HG03442 (cell line): ENCODE data around the gene DNAJC1.
"Not testable (repeated sequence)": the region's sequence is repeated elsewhere in the genome, so short reads cannot be mapped to it uniquely, and the experiment has no call there.

ENCODE experiments used
- ATAC-seq: cut with Tn5 transposase; IDR thresholded peaks from one replicate; pipeline ENCODE4 v1.9.1; 2021; ENCODE audit warnings: mild to moderate bottlenecking, moderate library complexity; ENCODE audit not compliant: unreplicated experiment

The DNAJC1 gene

DNA sequence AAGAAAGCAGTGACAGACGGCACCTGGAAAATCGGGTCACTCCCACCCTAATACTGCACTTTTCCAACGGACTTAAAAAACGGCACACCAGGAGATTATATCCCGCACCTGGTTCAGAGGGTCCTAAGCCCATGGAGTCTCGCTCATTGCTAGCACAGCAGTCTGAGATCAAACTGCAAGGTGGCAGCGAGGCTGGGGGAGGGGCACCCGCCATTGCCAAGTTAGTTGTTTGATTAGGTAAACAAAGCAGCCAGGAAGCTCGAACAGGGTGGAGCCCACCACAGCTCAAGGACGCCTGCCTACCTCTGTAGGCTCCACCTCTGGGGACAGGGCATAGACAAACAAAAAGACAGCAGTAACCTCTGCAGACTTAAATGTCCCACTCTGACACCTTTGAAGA lies 169.0 kb downstream of the DNAJC1 start:
- not testable (repeated sequence) for ATAC-seq

DNA sequence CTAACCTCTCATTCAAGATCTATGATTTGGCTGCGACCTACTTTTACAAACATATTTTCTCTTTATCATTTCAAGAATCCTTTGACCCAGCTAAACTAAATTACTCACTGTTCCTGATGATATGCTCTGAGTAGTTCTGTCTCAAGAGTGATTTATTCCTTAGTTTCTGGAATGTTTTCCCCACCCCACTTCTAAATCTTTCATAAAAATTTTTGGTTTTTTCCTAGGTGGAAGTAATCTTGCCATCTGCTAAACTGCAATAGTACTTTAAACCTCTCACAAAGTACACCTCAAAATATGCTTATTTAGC lies 170.8 kb downstream of the DNAJC1 start:
- ATAC-seq: no peak

DNA sequence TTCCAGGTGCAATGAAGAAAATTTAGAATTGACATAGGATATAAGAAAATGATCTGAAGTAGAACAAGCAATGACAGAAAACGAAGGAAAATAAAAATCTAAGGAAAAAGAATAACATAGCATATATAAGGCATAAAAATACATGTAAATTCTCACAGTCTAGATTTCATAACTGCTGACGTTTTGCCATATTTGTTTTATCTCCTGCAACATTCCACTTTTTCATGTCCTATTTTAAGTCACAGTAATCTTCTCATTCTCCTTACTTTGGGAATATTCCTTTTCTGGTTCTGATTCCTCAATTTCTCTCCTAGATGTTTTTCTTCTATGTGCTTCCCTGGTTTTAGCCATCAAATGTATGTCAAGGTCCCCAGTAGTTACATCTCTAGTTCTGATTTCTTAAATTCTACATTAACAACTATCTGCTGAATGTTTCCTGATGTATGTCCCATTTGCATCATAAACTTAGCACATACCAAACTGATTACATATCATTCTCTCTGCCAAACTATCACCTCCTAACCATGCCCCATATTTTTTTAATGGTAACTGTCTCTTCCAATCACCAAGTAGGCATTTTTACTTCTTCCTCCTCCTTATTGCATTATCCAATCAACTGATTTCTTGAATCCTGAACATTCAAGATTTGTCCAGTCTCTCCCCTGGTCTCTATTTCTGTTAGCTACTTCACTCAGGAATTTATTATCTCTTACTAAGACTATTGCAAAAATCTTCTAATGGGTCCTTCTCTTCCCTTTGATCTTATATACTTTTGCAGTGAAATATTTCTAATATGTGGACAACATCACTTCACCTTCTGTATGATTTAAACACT lies 171.3 kb downstream of the DNAJC1 start:
- no peak for ATAC-seq

DNA sequence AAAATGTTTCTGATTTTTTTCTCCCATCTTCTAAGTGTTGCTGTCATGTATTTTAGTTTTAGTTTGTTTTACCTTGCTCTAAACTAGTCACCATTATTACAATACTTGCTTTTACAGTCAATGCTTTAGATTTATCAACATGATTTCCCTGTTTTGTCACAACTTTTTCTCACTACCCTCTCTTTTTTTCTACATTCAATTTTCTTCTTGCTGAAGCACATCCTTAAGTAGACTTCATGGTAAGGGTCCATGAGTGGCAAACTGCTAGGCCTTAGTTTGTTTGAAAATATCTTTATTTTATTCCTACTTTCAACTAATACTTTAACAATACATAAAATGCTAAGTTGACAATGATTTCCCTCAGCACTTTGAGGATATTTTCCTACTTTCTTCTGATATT lies 173.5 kb downstream of the DNAJC1 start:
- no peak for ATAC-seq

DNA sequence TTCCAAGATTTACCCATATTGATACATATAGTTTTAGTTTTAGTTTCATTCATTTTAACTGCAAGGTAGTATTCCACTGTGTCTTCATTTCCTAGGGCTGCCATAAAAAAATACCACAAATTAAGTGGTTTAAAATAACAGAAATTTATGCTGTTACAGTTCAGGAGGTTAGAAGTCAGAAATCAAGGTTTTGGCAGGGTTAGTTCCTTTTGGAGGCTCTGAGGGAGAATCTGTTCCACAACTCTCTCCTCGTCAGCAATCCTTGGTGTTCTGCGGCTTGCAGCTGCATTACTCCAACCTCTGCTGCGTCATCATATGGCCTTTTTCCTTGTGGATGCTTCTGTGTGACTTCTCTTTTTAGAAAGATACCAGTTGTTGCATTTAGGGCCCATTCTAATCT lies 176.2 kb downstream of the DNAJC1 start:
- ATAC-seq: no peak

DNA sequence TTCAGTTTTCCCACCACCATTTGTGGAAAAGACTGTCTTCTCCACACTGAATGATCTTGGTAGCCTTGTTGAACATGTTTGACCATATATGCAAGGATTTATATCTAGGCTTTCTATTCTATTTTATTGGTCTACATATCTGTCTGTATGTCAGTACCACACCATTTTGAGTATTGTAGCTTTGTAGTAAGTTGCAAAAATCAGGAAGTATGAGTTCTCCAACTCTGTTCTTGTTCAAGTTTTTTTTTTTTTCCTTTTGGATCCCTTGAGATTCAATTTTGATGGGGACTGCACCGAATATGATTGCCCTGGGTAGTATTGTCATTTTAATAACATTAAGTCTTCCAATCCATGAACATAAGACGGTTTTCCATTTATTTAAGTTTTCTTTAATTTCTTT lies 176.8 kb downstream of the DNAJC1 start:
- ATAC-seq: no peak

DNA sequence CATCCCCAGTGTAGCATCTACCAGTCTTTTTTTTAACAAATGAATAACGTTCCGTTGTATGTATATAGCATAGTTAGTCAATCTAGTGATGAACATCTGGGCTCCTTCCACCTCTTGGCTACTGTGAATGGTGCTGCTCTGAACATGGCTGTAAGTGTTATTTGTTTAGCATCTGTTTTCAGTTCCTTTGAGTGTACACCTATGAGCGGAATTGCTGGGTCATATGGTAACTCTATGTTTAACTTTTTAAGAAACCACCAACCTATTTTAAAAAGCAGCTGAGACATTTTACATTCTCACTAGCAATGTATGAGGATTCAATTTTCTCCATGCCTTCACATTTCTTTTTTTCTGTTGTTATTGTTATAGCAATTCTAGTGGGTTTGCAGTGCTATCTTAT lies 178.2 kb downstream of the DNAJC1 start:
- no peak for ATAC-seq

DNA sequence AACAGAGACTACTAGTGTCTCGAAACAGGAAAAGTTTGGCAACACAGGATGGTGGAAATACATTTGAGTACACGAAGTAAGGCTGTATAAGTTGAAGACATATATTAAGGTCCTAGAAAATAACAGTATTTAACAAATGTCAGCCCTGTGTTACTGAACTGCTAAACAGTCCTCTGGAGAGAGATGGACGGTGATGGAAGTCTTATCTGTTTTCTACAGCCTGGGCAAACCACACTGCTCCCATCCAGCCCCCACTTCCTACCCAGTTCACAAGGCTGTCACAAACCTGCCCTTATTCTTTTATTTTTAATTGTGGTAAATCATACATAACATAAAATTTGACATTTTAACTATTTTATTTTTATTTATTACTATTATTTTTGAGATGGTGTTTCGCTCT lies 179.1 kb downstream of the DNAJC1 start:
- ATAC-seq: no peak

DNA sequence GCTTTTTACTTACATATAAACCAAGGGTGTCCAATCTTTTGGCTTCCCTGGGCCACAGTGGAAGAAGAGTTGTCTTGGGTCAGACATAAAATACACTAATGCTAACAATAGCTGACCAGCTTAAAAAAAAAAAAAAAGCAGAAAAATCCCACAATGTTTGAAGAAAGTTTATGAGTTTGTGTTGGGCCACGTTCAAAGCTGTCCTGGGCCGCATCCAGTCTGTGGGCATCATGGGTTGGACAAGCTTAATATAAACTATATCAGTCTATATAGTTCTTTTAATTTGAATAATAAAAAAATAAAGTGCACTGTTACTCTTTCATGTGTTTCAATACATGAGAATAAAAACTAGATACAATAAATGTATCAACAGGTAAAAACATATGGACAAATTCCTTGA lies 179.9 kb downstream of the DNAJC1 start:
- ATAC-seq: no peak

DNA sequence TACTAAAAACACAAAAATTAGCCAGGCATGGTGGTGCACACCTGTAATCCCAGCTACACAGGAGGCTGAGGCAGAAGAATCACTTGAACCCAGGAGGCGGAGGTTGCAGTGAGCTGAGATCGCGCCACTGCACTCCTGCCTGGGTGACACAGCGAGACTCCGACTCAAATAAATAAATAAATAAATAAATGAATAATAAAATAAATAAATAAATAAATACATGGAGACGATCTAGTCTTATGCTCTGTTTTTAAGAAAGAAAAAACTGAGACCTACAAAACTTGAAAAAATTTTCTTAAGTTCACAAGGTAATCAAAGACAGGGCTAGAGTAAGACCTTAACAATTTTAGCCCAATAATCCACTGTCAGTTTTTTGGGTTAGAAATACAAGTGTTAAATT lies 181.3 kb downstream of the DNAJC1 start:
- not testable (repeated sequence) for ATAC-seq

DNA sequence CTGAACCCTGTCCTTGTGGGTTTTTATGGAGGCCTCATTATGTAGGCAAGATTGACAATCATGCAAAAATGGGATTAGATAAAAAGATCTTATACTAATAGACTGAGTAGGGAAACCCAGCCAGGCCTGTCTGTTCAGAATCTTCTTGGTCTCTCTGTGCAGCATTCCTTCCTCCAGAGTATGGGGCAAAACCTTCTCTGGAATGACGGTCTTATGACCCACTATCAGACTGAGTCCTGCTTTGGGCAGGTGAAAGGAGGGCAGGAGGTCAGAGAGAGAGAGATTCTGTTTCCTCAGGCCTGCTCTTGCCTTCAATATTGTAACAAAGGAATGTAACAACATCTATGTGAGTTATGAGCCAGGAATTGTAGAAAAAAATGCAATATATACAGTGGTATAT lies 182.6 kb downstream of the DNAJC1 start:
- no peak for ATAC-seq

DNA sequence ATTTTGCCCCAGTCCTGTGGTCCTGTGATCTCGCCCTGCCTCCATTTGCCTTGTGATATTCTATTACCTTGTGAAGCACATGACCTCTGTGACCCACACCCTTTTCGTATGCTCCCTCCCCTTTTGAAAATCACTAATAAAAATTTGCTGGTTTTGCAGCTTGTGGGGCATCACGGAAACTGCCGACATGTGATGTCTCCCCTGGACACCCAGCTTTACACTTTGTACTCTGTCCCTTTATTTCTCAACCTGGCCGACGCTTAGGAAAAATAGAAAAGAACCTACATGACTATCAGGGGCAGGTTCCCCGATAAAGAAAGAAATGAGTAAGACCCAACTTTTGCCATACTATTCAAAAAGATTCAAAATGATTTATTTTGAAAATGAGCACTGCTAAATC lies 185.1 kb downstream of the DNAJC1 start:
- not testable (repeated sequence) for ATAC-seq

DNA sequence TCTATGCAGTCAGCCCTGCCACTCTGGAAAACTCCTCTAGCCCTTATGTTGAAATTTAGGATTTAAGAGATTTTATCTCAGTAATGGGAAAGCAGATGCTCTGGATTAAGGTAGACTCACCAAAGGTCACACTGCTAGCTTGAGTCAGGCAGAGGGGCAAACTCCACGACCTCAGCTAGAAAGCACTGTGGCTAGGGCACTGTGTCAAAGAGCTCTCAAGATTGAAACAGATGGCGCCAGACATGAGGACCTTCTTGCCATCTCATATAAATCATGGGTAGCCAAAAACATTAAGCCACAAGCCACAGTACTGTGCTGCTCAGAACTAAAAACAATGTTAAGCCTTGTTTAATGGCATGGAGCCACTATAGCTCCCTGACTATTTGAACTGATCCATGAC lies 188.7 kb downstream of the DNAJC1 start:
- ATAC-seq: no peak

DNA sequence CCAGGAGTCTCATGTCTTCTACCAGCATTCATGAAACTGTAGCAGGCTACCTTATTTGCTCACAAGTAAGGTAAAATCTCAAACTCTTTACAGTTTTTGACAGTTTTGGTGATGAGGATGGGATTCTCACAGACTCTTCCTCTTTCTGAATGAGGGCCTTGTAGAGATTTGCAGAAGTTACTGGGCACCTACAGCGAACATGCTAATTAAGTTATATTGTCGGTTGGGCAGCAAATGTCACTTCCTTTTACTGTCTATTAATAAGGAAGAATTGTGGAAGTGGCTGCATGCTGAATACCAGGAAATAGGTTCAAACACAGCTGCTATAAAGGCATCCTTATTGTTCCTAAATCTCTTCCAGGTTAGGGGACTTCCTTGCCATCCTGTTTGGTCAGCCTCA lies 189.6 kb downstream of the DNAJC1 start:
- ATAC-seq: no peak

DNA sequence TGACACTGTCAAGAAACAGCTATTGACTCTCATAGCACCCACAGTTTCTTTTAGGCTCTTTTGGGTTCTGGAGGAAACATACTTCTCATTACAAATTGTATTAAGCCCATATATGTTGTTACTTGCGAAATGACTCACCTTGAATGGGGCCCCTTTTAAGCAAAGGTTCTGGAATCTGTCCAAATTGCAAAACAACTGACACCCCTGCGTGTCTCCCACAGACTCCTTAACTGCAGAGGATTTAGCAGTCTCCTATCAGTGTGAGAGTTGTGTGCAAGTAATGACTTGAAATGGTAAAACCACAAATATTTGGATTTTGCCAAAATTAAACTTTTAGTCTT lies 192.3 kb downstream of the DNAJC1 start:
- no peak for ATAC-seq

DNA sequence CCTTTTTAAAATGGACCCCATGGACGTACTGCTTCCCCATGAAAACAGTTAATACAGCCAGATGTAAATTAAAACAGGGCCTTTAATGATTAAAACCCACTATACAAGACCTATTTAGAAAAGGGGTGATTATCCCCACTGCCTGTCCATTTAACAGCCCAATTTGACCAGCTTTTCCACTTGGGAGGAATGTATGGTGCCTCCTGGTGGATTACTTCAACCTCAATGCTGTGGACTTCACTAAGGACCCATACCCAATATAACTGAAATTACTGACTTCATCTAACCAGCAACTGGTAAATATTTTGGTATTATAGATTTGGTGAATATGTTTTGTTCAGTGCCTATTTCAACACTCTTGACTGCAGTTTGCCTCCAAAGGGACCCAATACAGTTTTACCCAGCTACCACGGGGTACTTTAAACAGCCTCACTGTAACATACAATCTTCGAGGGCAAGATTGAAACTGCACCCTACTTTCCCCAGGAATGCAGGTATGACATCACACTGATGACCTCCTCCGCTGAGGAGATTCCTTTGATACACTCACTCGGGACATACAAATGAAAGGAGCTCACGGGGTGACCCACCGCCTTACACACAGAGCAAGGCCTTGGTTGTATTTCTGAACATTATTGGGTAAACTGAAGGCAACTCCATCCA lies 192.8 kb downstream of the DNAJC1 start:
- no peak for ATAC-seq

DNA sequence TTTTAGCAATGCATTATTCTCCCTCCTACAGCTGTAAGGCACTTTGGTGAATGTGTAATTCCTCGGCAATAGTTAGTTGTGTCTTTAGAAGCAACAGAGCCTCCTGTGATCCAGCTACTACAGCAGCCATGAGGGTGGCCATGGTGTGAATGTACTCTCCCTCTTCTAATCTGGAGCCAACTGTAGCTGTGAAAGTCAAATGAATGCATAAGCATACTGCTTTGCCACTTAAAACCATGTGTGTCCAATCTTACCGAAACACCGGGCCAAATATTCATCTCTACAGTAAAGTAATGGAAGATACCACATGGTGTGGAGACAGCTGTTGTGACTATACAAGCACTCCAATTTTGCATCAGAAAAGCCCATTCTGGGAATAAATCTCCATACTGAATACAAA lies 195.0 kb downstream of the DNAJC1 start:
- ATAC-seq: no peak

DNA sequence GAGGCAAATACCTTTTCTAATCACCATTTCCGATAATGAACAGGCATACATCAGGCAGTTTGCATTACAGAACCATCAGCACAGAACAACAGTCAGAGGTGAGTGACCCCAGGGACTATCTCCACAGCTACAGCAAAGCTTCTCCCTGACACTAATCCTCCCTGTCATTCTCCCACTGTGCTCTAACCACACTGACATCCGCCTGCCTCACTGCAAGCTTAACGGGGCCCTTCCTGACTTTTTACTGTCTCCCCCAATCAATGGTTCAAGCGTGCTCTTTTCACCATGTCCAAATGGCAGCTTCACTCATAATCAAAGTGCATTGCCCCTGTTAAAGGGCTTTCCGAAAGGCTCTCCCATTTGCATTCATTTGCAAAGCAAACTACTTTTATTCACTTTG lies 196.3 kb downstream of the DNAJC1 start:
- ATAC-seq: no peak

DNA sequence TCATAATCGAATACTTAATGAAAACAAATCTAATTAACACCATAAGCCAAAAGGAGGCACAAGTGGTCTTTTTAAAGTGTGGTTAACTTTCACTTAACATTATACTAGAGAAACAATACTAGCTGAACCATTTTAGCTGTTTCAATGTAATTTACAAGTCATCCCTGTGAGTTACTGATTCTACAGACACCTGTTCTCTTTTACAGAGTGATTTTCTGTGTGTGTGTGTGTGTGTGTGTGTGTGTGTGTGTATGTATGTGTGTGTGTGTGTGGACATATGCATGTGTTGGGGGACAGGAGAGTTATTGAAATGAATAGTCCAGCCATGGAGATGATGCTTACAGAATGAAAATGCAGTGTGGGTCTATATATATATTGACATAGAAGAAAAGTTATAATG lies 200.2 kb downstream of the DNAJC1 start:
- no peak for ATAC-seq

DNA sequence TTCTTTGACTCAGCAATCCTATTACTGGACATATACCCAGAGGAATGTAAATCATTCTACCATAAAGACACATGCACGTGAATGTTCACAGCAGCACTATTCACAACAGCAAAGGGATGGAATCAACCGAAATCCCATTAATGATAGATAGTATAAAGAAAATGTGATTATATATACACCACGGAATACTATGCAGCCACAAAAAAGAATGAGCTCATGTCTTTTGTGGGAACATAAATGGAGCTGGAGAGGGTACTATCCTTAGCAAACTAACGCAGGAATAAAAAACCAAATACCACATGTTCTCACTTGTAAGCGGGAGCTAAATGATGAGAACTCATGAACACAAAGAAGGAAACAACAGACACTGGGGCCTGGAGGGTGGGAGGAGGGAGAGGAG lies 201.9 kb downstream of the DNAJC1 start:
- no peak for ATAC-seq

DNA sequence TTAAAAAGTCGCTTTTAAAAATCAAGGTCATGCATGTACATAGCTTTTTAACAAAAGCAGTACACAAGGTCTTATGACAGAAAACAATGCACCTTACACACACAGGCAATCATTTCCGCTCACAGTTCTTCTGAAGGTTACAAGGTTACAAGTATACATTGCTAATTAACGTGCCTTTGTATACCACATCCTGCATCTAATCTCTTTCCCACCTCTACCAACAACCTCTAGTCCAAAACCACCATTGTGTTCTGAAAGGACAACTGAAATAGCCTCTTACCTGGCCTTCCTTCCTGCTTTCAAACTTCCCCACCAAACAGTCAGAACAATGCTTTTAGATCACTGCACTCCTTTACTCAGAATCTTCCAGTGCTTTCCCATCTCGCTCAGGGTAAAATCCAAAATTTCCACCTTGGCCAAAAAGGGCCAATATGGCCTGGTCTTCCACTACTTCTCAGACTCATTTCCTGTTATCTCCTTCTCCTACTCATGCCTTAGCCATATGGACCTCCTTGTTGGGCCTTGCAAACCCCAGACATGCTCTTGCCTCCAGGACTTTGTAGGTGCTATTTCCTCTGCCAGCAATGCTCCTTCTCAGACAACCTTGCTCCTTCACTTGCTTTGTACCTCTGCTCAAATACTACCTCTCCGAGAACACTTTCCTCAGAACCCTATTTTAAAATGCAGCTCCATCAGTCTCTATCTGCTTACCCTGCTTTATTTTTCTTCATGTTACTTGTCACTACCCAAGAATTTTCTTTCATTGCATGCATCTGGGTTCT lies 205.4 kb downstream of the DNAJC1 start:
- ATAC-seq: no peak

DNA sequence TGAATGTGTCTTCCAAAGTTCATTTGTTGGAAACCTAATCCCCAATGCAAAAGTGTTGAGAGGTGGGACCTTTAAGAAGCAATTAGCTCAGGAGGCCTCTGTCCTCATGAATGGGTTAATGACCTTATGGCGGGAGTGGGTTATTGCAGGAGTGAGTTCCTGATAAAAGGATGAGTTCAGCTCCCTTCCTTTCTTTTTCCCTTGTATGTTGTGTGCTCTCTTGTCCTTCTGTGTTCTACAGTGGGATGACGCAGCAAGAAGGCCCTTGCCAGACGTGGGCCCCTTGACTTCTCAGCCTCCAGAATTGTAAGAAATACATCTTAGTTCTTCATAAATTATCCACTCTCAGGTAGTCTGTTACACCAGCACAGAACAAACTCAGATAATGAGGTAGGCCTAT lies 206.0 kb downstream of the DNAJC1 start:
- no peak for ATAC-seq
